Astrocyte of the cerebellum (primary cell): ENCODE data around the gene SEZ6L.

ENCODE experiments used
- DNase-seq: peaks from one replicate; pipeline ENCODE4 v3.0.0-alpha.2; 2011; ENCODE audit warnings: low read depth
- H3K4me3 ChIP-seq: 2 replicates; pipeline ENCODE4 v1.5.1; 2011; ENCODE audit warnings: mild to moderate bottlenecking, low read depth, low read length, moderate library complexity
- in situ Hi-C: cut with HindIII; loops from 2 replicates; pipeline ENCODE4 v1.10.0; 2017; ENCODE audit warnings: low sequenced_read_pairs
- TF ChIP-seq, protein P1 (sequence below): IDR thresholded peaks from 2 replicates; pipeline ENCODE4 v1.5.1; 2012; ENCODE audit warnings: low read length, low read depth, moderate library complexity, mild to moderate bottlenecking; ENCODE audit errors: missing control alignments

Gene SEZ6L

DNA sequence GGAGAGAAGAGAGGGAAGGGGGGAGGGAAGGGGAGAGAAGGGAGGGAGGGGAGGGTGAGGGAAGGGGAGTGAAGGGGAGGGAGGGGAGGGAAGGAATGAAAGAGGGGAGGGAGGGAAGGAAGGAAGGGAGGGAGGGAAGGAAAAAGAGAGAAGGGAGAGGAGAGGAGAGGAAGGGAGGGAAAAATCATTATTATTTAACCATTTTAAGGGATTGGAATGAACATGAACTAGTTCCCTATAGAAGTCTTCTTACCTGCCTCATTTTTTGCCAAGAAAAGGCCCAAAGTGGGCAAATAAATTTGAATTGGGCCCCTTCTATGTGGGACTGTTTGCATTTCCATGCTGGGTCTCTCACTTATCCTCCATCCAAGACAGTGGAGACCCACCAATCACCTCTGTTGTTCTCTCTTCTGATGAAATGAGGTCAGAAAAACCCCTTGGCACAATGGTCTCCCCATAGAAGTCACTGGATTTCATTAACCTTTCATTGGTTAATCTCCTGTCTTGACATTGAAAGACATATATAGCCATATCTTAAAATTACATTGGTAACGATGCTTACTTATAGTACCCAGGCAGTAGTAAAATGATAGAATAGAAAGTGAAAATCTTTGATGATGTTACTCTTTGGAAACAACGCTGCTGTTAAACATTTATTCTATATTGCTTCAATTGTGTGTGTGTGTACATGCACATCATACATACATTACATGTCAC, 179.7 kb downstream of the SEZ6L start:
- no peak overlapping the region for H3K4me3 ChIP-seq
- in situ Hi-C loops: no loop called here
- no peak for DNase-seq
- TF ChIP-seq, protein P1, sequence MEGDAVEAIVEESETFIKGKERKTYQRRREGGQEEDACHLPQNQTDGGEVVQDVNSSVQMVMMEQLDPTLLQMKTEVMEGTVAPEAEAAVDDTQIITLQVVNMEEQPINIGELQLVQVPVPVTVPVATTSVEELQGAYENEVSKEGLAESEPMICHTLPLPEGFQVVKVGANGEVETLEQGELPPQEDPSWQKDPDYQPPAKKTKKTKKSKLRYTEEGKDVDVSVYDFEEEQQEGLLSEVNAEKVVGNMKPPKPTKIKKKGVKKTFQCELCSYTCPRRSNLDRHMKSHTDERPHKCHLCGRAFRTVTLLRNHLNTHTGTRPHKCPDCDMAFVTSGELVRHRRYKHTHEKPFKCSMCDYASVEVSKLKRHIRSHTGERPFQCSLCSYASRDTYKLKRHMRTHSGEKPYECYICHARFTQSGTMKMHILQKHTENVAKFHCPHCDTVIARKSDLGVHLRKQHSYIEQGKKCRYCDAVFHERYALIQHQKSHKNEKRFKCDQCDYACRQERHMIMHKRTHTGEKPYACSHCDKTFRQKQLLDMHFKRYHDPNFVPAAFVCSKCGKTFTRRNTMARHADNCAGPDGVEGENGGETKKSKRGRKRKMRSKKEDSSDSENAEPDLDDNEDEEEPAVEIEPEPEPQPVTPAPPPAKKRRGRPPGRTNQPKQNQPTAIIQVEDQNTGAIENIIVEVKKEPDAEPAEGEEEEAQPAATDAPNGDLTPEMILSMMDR: no peak

DNA sequence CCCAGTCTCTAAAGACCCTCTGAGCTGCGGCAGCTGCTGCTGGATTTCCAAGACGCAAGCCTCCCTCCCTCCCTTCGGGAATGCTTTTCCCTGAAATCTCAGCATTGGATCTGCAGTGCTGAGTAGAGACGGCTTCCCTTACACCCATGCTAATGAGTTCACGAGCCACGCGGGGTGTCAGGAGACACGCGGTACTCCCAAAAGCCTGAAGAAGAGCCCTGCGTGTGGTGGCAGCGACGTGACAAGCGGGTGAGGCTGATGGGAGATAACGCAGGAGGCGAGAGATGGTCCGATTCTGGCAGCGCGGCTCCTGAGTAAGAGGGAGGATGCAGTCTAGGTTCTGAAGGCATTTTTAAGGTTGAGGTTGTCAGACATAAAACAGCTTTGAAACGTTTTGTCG, 185.4 kb downstream of the SEZ6L start:
- in situ Hi-C loops: no loop called here
- DNase-seq: no peak
- TF ChIP-seq, protein P1: no peak
- H3K4me3 ChIP-seq: no peak overlapping the region

DNA sequence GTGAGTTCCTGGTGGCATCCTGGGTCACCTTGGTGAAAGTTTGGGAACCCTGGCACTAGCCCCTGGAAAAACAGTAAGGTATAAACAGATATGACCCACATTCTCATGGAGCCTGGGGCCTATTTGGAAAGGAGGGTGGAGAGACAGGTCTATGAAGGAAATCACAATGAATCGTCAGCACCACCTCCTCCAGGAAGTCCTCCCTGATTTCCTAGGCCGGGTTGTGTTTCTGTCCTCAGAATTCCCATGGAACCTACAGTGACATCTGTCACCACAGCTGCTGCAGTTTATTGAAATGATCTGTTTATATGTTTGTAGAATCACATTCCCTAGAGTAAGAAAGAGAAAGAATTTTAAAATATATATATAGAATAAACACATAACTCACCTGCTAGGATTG, 188.0 kb downstream of the SEZ6L start:
- TF ChIP-seq, protein P1: no peak
- in situ Hi-C loops: no loop called here
- H3K4me3 ChIP-seq: no peak overlapping the region
- DNase-seq: no peak

DNA sequence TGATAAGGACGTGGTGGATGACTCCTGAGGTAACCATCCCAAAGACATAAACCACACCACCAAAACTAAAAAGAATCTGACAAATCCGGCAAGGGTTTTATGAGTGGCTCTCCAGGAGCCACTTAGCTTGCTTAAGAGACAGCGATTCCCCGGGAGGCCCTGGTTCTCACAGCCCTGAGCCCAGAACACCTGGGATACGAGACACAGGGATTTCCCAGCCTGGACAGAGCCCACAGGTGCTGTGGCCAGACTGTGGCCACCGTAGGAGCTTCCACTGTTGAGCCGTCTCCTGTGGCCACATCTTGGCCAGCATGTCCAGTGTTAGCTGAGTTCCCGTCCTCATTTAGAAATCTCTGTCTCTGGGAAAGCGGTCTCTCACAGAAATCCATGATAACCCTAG, 188.6 kb downstream of the SEZ6L start:
- in situ Hi-C loops: no loop called here
- no peak overlapping the region for H3K4me3 ChIP-seq
- DNase-seq: no peak
- TF ChIP-seq, protein P1: no peak

DNA sequence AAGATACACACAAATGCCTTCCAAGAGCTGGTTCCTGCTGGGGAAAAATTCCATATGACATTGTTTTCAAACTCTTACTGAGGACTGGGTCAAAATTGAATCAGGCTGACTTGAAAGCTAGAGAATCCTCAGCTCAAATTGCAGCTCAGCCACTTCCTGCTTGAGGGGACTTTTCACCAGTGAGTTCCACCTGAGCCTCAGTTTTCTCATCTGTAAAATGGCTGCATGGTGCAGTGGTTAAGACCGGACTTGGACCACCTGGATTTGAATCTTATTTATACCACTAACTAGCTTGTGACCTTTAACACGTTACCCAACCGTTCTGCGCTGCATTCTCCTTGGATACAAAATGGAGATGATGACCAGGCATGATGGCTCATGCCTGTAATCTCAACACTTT, 189.9 kb downstream of the SEZ6L start:
- no peak overlapping the region for H3K4me3 ChIP-seq
- no peak for DNase-seq
- TF ChIP-seq, protein P1: no peak
- in situ Hi-C loops: no loop called here

DNA sequence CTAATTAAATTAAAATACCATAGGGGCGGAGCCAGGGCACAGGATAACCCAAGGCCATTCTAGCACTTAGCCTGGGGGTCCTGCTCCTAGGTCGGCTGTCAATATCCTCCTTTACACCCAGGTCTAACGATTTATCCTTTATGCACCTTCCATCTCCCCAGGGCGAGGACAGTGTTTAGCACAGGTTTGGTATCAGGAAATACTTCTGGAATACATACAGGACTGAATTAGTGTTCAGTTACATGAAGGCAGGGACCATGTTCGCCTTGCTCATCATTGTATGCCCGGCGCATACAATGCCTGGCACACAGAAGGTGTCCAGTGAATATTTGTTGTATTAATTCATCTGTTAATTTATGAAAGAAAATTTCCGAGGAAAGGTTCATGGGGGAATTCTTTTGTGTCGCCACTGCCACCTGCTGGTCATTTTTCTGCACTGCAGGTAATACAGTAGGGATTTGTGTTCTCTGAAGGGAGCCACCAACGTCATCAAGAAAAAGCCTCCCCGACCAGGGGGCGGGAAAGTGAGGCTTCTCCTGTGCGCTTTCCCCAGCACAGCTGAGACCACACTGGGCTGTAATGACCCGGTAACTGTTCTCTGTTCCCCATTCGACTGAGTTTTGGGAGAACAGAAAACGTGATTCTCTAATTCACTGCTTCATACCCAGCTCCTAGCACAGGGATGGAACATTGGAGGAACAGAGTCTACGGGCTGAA, 191.1 kb downstream of the SEZ6L start:
- in situ Hi-C loops: loop anchor here (10.0 kb wide), 1 partner anchor 104 kb away; no protein-coding TSS in a partner anchor
- no peak overlapping the region for H3K4me3 ChIP-seq
- DNase-seq: peak; percentile 62
- TF ChIP-seq, protein P1: peak; percentile 92
